ENCODE data around the gene EIF1B. TPM values are rescaled to one million over a fixed set of nuclear protein-coding genes. Genes with fewer than 3 reads are reported as not detected.

Gene EIF1B
- total and polyA plus RNA-seq, 10 of the 15 experiments (the other 5 are each of a cell fraction or from before 2014, with no cell fraction given): 15.4 to 75.6 (median 43.2) TPM

GRCh38 chr3:40339871-40340270 is 30.4 kb downstream of the EIF1B start:
- H3K9me3 ChIP-seq (replicated peaks; ENCODE audit: control insufficient read depth, insufficient read depth, low read length): no peaks in the 10 kb centered on the region
- no peak overlapping the region for H3K4me3 ChIP-seq
- DNase-seq (ENCODE audit: low read depth, low spot score) (no peak), FAIRE-seq (no peak), ATAC-seq (no peak)
- POLR2A ChIA-PET: no interaction called here
- no peak overlapping the region for H2AFZ ChIP-seq (ENCODE audit: control insufficient read depth, low read depth, low read length)
- RAD21 ChIA-PET (ENCODE audit: unreplicated experiment): no interaction called here
- no peak overlapping the region for H3K4me2 ChIP-seq (ENCODE audit: control insufficient read depth, insufficient read depth)
- no peak overlapping the region for H3K27ac ChIP-seq (ENCODE audit: control insufficient read depth, insufficient read depth)
- SMC1A ChIA-PET (ENCODE audit: uncharacterized antibody, unreplicated experiment): no interaction called here
- H4K20me1 ChIP-seq (ENCODE audit: control insufficient read depth, insufficient read depth): no peaks in the 10 kb centered on the region
- CTCF ChIA-PET: interaction anchor here (1.4 kb wide), 1 partner anchor 13 kb away, joined by 6 read pairs; no protein-coding TSS in a partner anchor
- H3K9ac ChIP-seq (ENCODE audit: control insufficient read depth, insufficient read depth, low read length): no peak overlapping the region
- no peaks in the 10 kb centered on the region for H3K27me3 ChIP-seq (replicated peaks in 1 of 2; ENCODE audit: control insufficient read depth in 2 of 2, insufficient read depth in 2 of 2, low read length in 1 of 2)
- TF ChIP-seq IRF4 (IDR thresholded peaks at IDR 0.05; ENCODE audit: low read depth, low read length): no peak
- no peak for TF ChIP-seq CTCF (IDR thresholded peaks at IDR 0.05 in 2 of 3, conservative IDR thresholded peaks at IDR 0.05 in 1 of 3; ENCODE audit: control insufficient read depth in 2 of 3, extremely low read depth in 1 of 3, insufficient read depth in 1 of 3, low read depth in 3 of 3, low read length in 3 of 3)
- TF ChIP-seq NBN (IDR thresholded peaks at IDR 0.05): no peak
- no peak for TF ChIP-seq CBFB (IDR thresholded peaks at IDR 0.05; ENCODE audit: low read depth)
- no peak for TF ChIP-seq MEF2B (IDR thresholded peaks at IDR 0.05; ENCODE audit: partially characterized antibody, poor library complexity, severe bottlenecking)
- TF ChIP-seq ZBTB11 (CRISPR knock-in tag; IDR thresholded peaks at IDR 0.05): no peak
- no peak for TF ChIP-seq CREB1 (IDR thresholded peaks at IDR 0.05; ENCODE audit: low read depth)
- no peak for TF ChIP-seq SMC3 (IDR thresholded peaks at IDR 0.05; ENCODE audit: borderline replicate concordance, low read length)
- TF ChIP-seq SIX5 (IDR thresholded peaks at IDR 0.05; ENCODE audit: low read depth, low read length, severe bottlenecking): no peak
- H3K79me2 ChIP-seq (ENCODE audit: control insufficient read depth, insufficient read depth, low read length): no peaks in the 10 kb centered on the region
- no peaks in the 10 kb centered on the region for H3K36me3 ChIP-seq (ENCODE audit: control insufficient read depth in 2 of 2, insufficient read depth in 2 of 2, low read length in 1 of 2)
- no TSS peak for BruUV-seq (replicated peaks)
- intact Hi-C loops (cut with micrococcal nuclease; ENCODE audit: unreplicated experiment): no loop called here
- in situ Hi-C loops (cut with MboI): loop anchor here (25.0 kb wide), 1 partner anchor 1772 kb away; no protein-coding TSS in a partner anchor
- 0% methylated on average over 1 of the region's 1 CpG for WGBS (ENCODE audit: insufficient coverage, insufficient replicate concordance, low lambda C conversion rate, missing lambda C conversion rate)
- peaks cover 14% of the 10 kb centered on the region for H3K4me1 ChIP-seq (ENCODE audit: control insufficient read depth, insufficient read depth, low read length)

All from GM12878 (cell line).